ENCODE data around the gene MACROD2. TPM values are rescaled to one million over a fixed set of nuclear protein-coding genes. Genes with fewer than 3 reads are reported as not detected.

Gene MACROD2
- total RNA-seq, 2 donors from 2014 or later: 0.94 to 10.4 TPM

GRCh38 chr20:15081261-15081660, 1085.9 kb downstream of the MACROD2 start:
- H3K27ac ChIP-seq: no peak overlapping the region
- H3K27me3 ChIP-seq: no peaks in the 10 kb centered on the region
- H3K4me3 ChIP-seq: no peak overlapping the region
- no peak for DNase-seq (ENCODE audit: low spot score)
- H3K36me3 ChIP-seq: no peaks in the 10 kb centered on the region
- no peaks in the 10 kb centered on the region for H3K4me1 ChIP-seq
- TF ChIP-seq, protein P1, sequence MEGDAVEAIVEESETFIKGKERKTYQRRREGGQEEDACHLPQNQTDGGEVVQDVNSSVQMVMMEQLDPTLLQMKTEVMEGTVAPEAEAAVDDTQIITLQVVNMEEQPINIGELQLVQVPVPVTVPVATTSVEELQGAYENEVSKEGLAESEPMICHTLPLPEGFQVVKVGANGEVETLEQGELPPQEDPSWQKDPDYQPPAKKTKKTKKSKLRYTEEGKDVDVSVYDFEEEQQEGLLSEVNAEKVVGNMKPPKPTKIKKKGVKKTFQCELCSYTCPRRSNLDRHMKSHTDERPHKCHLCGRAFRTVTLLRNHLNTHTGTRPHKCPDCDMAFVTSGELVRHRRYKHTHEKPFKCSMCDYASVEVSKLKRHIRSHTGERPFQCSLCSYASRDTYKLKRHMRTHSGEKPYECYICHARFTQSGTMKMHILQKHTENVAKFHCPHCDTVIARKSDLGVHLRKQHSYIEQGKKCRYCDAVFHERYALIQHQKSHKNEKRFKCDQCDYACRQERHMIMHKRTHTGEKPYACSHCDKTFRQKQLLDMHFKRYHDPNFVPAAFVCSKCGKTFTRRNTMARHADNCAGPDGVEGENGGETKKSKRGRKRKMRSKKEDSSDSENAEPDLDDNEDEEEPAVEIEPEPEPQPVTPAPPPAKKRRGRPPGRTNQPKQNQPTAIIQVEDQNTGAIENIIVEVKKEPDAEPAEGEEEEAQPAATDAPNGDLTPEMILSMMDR (IDR thresholded peaks at IDR 0.05): no peak
- H3K9me3 ChIP-seq: no peaks in the 10 kb centered on the region

DNA sequence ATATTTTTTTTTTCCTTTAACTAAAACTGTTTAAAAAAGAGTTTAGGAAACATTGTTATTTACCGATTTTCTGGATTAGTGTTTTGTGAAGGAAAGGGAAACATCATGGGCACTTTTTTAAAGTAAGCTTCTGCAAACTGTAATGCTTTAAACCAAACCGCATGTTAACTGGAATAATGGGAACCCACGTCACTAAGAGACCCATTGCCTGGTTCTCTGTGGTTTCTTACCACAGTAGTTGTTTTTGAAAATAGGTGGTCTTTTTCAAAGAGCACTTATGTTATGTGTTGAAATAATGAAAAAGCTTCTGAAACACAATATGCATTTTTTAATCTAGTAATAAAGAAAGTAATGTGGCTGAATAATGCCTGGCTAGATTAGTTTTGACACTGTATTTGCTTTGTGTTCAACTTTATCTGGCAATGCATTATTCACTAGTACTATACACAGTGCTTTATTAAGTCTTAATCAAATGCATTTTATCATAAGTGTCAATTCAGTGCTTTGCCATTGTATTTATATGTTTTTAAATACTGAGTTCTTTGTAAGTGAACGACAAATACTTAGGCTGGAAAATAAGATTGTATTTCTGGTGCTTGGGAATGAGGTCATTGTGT, 1096.2 kb downstream of the MACROD2 start:
- TF ChIP-seq, protein P1 (IDR thresholded peaks at IDR 0.05): no peak
- Histone ChIP-seq H3K4me1 (no peaks in the 10 kb centered on the region), H3K27ac (no peak overlapping the region), H3K27me3 (no peaks in the 10 kb centered on the region), H3K36me3 (no peaks in the 10 kb centered on the region), H3K9me3 (no peaks in the 10 kb centered on the region), H3K4me3 (no peak overlapping the region)
- DNase-seq (ENCODE audit: low spot score): no peak

DNA sequence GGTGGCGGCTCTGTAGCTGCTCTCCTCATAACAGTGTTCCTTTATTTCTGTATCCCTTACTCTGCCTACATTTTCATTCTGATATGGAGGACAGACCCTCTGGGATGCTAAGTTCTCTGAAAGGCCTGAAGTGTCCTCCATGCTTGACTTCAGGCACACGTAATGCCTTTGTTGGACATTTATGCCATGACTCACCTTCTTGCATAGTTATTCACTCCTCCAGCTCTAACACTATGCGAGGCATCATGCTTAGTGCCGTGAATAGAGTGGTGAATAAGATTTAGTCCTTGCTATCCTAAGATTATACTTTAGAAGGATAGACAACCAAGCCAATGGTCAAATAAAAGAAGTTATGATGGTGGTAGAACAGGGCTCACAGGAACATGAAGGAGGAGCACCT, 1103.0 kb downstream of the MACROD2 start:
- Histone ChIP-seq H3K27me3 (no peaks in the 10 kb centered on the region), H3K4me3 (no peak overlapping the region), H3K4me1 (no peaks in the 10 kb centered on the region), H3K36me3 (no peaks in the 10 kb centered on the region), H3K9me3 (no peaks in the 10 kb centered on the region), H3K27ac (no peak overlapping the region)
- TF ChIP-seq, protein P1 (IDR thresholded peaks at IDR 0.05): no peak
- DNase-seq (ENCODE audit: low spot score): no peak

DNA sequence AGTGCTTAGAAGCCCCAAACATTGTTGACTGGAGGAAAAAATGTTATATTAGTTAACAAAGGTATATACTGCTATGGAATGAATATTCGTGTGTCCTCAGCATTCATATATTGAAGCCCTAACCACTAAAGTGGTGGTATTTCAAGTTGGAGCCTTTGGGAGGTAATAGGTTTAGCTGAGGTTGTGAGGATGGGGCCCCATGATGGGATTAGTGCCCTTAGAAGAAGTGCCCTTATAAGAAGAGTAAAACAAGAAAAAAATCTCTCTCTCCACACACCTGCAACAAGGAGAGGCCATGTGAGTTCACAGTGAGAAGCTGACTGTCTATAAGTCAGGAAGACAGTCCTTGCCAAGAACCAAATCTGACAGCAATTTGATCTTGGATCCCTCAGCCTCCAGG, 1103.8 kb downstream of the MACROD2 start:
- no peaks in the 10 kb centered on the region for H3K9me3 ChIP-seq
- H3K36me3 ChIP-seq: no peaks in the 10 kb centered on the region
- no peaks in the 10 kb centered on the region for H3K27me3 ChIP-seq
- H3K27ac ChIP-seq: no peak overlapping the region
- TF ChIP-seq, protein P1 (IDR thresholded peaks at IDR 0.05): no peak
- DNase-seq (ENCODE audit: low spot score): no peak
- no peak overlapping the region for H3K4me3 ChIP-seq
- H3K4me1 ChIP-seq: no peaks in the 10 kb centered on the region

DNA sequence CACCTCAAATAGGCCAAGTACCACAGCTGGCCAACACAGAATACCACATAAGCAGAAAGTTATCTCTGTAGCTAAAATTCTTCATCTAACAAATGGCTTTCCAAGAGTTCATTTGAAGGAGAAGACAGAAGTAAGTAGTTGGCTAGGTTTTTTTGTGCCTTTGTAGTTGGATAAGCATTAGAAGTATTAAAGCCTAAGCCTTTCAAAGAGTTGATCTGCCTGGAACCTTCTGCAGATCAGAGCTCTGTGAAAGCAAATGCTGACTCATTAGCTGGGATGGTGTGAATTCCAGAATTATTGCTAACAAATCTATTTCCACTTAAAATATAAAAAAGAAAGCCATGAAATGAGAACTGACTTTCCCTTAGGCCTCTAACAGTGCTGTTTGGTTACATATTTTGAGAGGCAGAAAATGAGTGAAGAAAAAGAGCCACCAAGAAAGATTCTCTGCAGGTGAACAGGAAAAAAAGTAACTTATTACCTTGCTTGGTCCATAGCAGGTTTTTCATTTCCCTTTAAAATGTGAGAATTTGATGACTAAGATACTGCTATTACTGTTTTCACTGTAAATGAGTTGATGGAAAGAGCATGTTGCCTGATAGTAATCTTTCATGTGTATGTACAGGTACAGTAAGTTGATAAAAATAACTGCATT, 1105.3 kb downstream of the MACROD2 start:
- Histone ChIP-seq H3K27ac (no peak overlapping the region), H3K4me1 (no peaks in the 10 kb centered on the region), H3K36me3 (no peaks in the 10 kb centered on the region), H3K27me3 (no peaks in the 10 kb centered on the region), H3K4me3 (no peak overlapping the region), H3K9me3 (no peaks in the 10 kb centered on the region)
- TF ChIP-seq, protein P1 (IDR thresholded peaks at IDR 0.05): no peak
- DNase-seq (ENCODE audit: low spot score): no peak

GRCh38 chr20:15107931-15108330, 1112.6 kb downstream of the MACROD2 start:
- no peak for DNase-seq (ENCODE audit: low spot score)
- TF ChIP-seq, protein P1 (IDR thresholded peaks at IDR 0.05): no peak
- Histone ChIP-seq H3K27ac (no peak overlapping the region), H3K27me3 (no peaks in the 10 kb centered on the region), H3K4me3 (no peak overlapping the region), H3K4me1 (no peaks in the 10 kb centered on the region), H3K9me3 (no peaks in the 10 kb centered on the region), H3K36me3 (no peaks in the 10 kb centered on the region)

Data from right atrium auricular region (tissue), 2 donors.